ENCODE results near the gene KCNG4.
"Not testable (repeated sequence)": the region's sequence is repeated elsewhere in the genome, so short reads cannot be mapped to it uniquely, and the experiment has no call there.

Gene KCNG4

DNA sequence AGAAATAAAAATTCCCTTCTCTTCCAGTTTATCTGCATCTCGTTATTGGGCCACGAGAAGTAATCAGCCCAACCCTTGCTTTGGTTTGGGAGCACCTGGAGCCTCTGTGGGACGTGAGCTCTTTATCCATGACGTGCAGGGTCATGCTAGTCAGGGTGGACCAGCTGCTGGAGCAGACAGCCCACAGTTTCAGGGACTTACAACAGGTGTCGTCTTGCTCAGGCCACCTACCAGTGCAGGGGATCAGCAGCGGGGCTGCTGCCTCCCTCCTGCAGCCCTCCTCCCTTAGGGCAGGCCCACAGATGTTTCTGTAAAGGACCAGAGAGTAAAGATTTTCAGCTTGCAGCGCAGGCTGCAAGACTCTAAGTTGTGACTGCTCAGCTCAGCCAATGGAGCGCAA lies 31.9 kb downstream of the KCNG4 start:
- H3K4me3 ChIP-seq (ENCODE audit: low read depth, low read length), result no peak overlapping the region
- no peak for TF ChIP-seq CTCF (IDR thresholded peaks at IDR 0.05; ENCODE audit: low read depth, low read length)

DNA sequence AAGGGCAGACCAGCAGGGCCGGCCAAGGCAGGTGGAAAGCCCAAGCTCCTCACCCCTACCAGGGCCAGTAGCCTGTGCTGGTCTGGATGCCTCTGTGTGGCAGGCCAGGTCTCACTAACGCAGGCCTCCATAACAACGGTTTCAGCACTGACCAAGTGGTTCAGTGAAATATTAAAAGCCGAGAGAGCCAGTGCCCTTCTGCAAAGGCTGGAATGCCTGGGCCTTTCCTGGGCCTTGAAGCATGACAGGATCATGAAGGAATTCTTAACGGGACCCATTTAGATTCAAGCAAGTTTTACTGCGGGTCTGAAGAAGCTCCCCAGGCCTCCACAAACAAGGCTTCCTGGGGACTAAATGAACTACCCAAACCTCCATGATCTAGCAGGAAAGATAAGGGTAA lies 32.6 kb downstream of the KCNG4 start:
- H3K4me3 ChIP-seq (ENCODE audit: low read depth, low read length), result no peak overlapping the region
- no peak for TF ChIP-seq CTCF (IDR thresholded peaks at IDR 0.05; ENCODE audit: low read depth, low read length)

DNA sequence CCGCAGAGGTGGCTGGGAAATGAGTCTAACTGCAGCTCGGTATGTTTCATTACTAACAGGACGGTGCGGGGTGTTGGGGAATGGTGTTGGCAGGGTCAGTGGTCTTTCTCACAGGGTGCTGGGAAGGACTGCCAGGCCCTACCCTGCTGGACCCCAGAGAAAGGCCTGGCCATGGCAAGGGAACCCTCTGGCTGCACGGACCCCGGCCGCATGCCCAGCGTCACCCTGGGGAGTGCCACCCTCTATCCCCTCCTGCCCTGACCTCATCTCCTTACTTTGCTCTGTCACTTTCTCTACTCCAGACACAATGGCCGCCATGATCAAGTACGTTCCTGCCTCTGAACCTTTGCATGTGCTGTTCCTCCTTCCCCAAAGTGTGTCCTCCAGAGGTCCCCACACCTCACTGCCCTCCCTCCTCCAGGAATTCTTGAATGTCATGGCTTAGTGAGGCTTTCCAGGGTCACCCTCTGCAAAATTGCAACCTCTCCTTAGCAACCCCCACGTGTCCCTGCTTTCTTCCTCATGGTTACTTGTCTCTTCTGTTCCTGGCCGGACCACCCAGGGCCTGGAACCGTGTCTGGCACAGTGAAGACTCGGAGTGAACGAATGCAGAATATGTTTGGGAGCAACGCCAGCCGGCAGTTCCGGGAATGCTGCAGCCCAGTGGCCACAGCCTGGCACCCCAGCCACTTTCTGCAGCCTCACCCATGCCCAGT lies 33.7 kb downstream of the KCNG4 start:
- H3K4me3 ChIP-seq (ENCODE audit: low read depth, low read length), result no peak overlapping the region
- no peak for TF ChIP-seq CTCF (IDR thresholded peaks at IDR 0.05; ENCODE audit: low read depth, low read length)

DNA sequence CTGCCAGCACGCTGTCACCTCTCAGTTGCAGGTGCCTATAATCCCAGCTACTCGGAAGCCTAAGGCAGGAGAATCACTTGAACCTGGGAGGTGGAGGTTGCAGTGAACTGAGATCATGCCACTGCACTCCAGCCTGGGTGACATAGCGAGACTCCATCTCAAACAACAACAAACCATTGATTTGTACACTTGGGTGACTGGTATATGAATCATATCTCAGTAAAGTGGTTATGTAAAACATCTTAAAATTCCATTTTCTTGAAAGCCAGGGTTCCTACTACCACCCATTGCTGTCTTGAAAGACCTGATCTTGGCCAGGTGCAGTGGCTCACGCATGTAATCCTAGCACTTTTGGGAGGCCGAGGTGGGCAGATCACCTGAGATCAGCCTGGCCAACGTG lies 34.7 kb downstream of the KCNG4 start:
- H3K4me3 ChIP-seq (ENCODE audit: low read depth, low read length), result not testable (repeated sequence)

DNA sequence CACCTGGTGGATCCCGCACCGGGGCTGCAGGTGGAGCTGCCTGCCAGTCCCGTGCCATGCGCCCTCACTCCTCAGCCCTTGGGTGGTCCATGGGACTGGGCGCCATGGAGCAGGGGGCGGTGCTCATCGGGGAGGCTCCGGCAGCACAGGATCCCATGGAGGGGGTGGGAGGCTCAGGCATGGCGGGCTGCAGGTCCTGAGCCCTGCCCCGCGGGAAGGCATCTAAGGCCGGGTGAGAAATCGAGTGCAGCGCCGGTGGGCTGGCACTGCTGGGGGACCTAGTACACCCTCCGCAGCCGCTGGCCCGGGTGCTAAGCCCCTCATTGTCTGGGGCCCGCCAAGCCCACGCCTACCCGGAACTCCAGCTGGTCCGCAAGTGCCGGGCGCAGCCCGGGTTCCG lies 35.3 kb downstream of the KCNG4 start:
- H3K4me3 ChIP-seq (ENCODE audit: low read depth, low read length), result not testable (repeated sequence)

DNA sequence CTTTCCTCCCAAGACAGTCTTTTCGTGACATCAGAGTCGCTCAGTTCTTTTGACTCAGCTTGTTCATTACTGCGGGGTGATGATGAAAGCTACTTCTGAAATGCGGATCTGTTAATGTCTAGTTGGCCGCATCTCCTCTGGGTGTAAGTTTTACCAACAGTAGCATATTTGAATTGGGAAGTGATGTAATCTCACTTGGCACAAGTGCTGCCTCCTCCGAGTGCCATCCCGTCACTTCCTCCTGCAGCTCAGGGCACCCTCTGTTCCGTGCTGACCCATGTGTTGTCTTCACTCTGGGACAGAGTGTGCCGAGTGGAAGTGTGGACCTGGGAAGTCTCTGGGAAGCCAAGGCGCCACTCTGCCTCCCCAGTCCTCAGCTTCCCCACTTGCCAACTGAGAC lies 40.0 kb downstream of the KCNG4 start:
- TF ChIP-seq CTCF (IDR thresholded peaks at IDR 0.05; ENCODE audit: low read depth, low read length), result no peak

GRCh38 chr16:84199097-84199496 lies 40.7 kb downstream of the KCNG4 start:
- no peak for TF ChIP-seq CTCF (IDR thresholded peaks at IDR 0.05; ENCODE audit: low read depth, low read length)
- no peak overlapping the region for H3K4me3 ChIP-seq (ENCODE audit: low read depth, low read length)

More for the DNA sequence above, 40.0 kb downstream of the KCNG4 start:
- no peak overlapping the region for H3K4me3 ChIP-seq (ENCODE audit: low read depth, low read length)

DNA sequence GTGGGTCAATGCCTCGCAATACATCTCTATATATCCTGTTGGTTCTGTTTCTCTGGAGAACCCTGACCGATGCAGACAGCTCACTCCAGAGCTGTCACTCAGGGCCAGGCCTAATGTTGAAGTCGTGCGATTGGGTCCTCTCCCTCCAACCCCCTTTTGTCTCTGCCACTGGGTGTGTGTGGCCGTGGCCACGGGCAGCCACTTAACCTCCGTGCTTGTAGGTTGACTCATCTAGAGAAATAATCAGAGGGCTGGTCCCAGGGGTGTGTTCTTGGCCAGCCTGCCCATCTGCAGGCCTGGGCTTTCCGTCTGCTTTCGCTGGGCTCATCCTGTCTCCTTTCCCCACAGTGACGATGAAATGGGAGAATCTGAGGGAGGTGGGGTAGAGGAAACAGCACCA lies 41.4 kb downstream of the KCNG4 start:
- no peak for TF ChIP-seq CTCF (IDR thresholded peaks at IDR 0.05; ENCODE audit: low read depth, low read length)
- H3K4me3 ChIP-seq (ENCODE audit: low read depth, low read length), result no peak overlapping the region
